GM19328 (cell line): ENCODE measurements around the gene CCDC34.

Source experiments
- ATAC-seq: cut with Tn5 transposase; IDR thresholded peaks from one replicate; pipeline ENCODE4 v1.9.1; 2021; ENCODE audit warnings: mild to moderate bottlenecking, moderate library complexity; ENCODE audit not compliant: unreplicated experiment

CCDC34 gene, protein sequence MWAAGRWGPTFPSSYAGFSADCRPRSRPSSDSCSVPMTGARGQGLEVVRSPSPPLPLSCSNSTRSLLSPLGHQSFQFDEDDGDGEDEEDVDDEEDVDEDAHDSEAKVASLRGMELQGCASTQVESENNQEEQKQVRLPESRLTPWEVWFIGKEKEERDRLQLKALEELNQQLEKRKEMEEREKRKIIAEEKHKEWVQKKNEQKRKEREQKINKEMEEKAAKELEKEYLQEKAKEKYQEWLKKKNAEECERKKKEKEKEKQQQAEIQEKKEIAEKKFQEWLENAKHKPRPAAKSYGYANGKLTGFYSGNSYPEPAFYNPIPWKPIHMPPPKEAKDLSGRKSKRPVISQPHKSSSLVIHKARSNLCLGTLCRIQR

DNA sequence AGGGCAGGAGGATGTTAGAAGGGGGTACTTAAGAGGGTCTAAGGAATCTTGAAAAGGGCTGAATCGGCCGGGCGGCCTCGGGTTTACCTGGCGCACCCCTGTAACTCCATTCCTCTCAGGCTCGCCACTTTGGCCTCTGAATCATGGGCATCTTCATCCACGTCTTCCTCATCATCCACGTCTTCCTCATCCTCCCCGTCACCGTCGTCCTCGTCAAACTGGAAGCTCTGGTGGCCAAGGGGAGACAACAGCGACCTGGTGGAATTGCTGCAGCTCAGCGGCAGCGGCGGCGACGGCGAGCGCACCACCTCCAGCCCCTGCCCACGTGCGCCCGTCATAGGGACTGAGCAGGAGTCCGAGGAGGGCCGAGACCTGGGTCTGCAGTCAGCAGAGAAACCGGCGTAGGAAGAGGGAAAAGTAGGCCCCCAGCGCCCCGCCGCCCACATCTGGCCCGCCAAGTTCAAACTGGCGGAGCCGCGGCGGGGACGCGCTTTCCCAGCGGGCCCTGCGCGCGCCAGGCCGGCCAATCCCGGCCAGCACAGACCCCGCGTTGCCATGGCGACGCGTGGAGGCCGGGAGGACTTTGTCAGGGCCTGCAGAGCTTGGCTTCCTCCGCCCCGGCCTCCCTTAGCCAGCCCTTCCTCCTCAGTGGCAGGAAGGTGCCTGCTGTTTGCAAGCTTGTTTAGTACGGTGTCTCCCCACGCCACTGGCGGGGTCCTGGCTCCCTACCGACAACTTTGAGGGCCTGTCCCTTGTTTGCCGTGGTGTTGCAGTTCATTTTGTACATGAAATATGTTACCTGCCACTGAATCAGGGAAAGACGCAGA is at the start of gene CCDC34:
CCDC34 (minus strand) TSS at position 467 of the 827 bp plus-strand sequence; CDS start at position 446, 21 bp downstream.
- peak; percentile 100 for ATAC-seq

DNA sequence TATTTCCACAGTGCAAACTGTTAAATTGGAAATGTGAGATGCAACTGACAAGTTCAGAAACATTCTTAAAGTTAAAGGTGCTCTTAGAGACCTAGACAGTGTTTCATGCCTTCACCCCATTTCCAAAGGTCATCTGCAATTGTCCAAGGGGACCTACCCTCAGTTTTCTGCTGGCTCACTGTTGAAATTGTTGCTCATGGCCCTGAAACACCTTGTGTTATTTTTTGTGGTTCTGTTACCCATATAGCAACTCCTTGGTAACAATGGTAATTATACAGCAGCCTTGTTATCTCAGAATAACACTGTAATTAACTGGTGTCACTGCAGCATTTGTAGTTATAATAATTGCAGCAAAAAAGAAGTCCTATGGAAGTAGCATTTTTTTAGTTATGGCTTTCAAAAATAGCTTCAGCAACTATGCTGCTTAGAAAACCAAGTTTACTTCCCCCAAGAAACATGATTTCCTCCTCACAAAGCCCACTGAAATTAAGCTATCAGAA is 49.2 kb upstream of the CCDC34 start:
- no peak for ATAC-seq

DNA sequence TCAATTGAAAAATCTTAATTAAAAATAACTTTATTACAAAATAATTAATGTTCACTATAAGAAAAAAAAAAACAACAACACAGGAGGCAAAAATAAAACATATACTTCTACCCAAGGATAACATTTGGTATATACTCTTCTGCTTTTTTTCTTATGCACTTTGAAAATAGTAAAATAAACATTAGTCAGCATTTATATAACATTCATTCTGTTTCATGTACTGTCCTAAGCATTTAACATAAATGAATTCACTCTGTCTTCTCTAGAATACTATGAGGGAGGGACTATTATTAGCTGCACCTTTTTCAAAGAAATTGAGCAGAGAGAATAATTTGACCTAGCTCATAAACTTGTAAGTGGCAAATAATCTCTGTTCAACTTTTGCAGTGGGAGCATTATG is 48.3 kb upstream of the CCDC34 start:
- ATAC-seq: no peak

DNA sequence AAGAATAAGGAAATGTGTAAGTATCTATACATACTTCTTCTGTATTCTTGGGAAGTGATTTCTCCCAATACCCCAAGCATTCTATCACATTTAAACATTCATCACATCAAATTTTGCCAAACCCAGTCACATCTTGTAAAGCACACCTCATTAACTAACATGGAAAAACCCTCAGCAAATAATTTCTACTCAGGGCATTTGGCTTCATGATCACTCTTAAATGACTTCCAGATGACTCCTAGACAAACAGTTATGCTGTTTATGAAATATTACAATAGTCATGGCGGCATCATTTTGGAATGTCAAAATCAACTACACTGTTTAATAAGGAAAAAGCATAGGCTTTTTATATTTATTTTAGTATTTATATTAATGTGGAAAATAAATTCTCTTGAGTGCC is 47.3 kb upstream of the CCDC34 start:
- ATAC-seq: no peak

DNA sequence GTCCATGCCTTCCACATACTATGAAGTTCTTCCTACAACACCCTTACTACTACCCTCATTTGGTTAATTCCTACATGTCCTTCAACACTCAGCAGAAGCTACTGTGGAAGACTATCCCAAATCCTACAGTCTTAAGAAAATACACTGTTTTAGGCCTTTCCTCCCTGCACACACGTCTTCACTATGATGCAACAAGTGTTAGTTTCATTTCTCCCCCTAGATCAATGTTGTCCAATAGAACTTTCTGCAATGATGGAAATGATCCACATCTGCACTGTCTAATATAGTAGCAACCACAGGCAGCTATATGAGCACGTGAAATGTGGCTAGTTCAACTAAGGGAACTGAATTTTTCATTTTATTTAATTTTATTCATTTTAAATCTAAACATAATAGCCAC is 46.7 kb upstream of the CCDC34 start:
- no peak for ATAC-seq

DNA sequence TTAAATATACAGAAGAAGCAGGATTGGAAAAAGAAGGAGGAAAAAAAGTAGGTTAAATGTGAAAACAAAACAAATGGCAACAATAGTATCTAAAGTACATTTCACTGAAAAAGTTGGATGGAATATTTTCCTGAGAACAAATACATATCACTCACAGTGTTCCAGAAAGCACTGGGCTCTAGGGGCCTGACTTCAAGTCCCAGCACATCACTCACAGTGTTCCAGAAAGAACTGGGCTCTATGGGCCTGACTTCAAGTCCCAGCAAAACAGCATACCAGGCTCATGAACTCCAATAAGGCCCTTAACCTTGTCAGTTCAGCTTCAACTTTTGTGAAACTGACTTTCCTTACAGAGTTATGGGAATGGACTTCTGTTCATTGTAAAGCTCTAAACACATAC is 46.0 kb upstream of the CCDC34 start:
- ATAC-seq: no peak

DNA sequence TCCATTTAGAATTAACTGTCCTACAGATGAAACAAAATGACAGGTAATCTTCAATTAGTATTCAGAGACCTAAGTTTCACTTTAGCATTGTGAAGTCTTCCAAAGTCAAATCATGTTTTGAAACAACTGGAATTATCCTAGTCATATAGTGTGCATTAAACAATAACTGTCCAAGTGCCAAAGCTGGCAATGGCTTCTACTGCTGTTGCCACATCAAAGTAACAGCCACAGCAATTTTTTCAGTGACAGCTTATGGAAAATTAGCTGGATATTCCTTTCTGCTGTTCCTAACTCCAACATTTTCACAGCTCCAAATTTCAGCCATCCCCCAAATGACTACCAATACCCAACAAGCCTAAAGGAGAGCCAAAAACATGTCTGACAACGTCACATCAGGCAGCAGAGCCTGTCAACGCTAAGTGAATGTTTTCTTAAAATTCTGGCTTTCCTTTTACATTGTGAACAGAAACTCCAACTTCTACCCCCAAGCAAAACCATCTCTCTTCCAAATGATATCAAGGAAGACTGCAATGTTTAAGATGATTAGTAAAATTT is 45.3 kb upstream of the CCDC34 start:
- no peak for ATAC-seq

DNA sequence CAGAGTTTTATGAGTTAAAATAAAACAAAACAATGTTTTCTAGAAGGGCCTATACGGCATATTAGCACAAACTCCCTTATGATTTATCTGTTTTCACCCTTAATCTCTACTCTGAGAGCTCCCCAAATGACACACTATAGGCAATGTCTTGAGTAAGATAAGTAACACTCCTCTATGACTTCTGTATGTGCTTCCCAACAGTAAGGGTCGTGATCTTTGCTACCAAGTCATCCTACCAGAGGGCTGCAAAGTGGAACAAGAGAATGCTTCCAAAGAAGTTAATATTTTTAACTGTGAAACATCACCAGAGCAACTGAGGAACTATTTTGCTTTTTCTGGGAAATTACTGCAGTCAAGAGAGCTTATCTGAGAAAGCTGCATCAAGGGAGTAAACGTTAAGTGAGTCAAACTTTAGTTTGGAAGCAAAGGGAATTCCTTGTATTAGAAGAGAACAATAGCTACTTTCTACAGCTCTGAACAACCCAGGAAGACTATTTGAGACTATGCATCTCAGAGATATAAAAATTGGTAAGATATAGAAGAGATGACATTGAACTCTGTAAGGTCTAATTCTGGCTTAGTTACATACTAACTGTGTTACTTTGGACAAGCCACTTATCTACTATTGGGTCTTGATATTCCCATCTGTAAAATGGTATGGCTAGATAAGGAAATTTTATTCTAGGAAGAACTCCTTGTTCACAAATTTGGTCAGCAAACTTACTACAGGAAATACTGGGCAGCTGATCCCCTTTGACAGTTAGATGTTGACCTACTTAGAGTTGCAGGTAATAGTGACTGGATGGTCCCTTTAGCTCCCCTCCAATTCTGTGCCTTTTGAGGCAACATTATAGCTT is 43.7 kb upstream of the CCDC34 start:
- ATAC-seq: no peak

DNA sequence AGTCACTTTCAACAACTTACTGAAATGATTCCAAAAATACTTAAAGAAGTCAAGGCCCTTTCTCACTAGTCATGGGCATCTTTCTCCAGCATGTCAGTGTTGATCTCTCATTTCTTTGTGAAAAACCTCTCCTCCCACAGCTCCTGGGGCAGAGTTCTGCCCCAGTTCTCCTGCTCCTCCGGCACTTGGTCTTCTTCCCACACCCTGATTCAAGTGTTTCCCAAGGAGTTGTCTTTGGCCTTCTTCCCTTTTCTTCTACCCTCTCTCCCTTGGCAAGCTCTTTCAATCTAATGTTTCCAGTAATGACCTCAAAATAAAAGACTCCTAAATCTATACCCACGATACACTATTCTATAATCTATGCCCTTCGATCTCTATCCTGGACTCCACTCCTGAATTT is 42.1 kb upstream of the CCDC34 start:
- no peak for ATAC-seq

DNA sequence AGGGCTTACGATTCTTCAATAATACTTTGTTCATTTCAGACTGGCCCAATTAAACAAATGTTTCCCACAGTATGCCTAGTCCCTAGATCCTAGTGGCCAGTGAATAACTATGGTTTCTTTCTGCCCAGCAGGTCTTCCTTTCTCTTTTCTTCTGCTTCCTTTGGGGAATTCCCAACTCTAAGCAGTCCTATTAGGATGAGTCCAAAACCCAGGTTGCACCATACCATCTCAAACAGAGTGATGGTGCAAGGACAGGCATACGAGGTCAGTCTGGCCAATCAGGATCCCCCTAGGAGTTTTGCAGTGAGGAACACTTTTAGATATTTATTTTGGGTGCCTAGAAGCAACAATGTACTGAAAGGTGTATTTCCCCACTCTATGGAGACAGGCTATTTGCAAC is 41.4 kb upstream of the CCDC34 start:
- ATAC-seq: no peak

DNA sequence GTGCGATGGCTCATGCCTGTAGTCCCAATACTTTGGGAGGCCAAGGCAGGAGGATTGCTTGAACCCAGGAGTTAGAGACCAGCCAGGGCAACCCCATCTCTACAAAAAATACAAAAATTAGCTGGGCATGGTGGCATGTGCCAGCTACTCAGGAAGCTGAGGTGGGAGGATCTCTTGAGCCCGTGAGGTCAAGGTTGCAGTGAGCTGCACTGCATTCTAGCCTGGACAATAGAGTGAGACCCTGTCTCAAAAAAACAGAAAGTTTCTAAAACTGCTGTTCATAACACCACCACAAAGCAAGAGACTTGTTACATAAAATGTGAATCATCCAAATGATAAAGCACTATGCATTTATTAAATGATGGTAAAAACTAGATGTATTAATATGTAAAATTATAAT is 40.2 kb upstream of the CCDC34 start:
- ATAC-seq: no peak

DNA sequence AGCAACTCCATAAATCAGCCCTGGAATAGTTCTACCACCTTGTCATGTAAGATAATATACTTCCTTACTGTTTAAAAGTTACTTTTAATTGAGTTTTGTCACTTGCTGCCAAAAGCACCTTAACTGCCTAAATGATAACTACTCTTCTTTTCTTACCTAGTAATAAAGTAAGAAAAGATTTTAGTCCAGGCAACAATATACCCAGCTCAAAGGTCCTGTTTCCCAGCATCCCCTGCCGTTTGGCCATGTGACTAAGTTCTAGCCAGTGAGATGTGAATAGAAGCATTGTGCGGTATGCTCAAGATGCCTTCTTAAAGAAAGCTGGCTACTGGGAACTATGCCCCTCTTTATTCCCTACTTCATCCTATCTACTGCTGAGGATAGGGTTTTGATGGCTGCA is 39.4 kb upstream of the CCDC34 start:
- no peak for ATAC-seq

DNA sequence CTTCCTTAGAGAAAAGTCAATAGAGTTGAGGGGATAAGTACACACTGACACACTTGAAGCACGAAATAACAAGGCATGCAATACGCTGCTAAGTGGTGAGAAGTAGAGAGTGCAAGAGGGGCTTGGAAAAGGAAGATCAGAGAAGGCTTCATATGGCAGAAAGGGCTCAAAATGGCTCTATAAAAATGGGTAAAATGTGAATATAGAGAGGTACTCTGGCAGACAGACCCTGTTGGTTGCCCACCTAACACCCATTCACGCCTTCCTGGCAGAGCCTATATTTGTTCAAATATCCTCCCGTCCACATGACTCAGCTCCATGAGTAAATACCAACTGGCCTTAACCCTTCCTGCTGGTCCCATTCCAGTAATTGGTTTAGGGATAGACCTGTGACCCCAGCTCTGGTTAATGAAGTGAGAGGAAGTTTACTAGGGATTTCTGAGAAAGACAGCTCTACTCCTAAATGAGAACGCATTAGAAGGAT is 38.9 kb upstream of the CCDC34 start:
- no peak for ATAC-seq

DNA sequence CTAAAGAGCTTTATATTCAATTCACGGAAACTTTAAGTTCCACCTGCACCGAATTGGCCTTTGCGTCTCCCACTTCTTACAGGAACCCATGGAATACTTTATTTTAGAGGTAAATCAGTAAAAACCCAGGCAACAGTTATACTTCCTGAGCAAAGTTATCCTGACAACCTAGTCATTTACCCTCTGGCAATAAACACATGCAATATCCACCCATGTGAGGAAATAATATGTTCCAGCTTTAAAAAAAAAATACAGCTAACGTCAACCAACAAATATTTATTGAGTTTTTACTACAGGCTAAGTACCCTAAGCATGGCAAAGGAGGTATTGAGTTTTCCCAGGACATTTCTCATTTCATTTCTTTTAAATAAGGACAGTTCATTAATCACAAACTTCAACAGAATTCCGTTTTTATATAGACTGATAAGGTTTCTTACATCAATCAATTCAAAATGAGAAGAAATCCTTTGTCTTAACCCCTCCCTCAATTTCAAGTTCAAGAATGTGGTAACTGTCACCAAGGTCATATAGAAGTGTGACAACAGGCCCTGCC is 38.3 kb upstream of the CCDC34 start:
- no peak for ATAC-seq

DNA sequence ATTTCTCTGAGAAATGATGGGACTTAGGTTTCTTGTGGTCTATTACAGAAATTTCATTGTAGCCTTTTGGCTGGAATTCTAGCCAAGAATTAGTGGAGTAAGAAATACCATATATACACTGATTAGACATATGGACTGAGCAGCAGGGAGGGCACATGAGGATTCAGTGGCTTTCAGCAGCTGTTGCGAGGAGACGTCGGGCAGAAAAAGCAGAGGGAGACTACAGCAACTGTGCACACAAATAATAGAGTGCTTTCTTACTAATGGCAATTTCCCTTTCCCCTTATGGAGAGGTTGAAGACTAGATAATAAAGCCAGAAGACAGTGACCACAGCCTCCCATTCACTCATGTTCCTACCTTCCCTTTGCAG is 35.4 kb upstream of the CCDC34 start:
- no peak for ATAC-seq

DNA sequence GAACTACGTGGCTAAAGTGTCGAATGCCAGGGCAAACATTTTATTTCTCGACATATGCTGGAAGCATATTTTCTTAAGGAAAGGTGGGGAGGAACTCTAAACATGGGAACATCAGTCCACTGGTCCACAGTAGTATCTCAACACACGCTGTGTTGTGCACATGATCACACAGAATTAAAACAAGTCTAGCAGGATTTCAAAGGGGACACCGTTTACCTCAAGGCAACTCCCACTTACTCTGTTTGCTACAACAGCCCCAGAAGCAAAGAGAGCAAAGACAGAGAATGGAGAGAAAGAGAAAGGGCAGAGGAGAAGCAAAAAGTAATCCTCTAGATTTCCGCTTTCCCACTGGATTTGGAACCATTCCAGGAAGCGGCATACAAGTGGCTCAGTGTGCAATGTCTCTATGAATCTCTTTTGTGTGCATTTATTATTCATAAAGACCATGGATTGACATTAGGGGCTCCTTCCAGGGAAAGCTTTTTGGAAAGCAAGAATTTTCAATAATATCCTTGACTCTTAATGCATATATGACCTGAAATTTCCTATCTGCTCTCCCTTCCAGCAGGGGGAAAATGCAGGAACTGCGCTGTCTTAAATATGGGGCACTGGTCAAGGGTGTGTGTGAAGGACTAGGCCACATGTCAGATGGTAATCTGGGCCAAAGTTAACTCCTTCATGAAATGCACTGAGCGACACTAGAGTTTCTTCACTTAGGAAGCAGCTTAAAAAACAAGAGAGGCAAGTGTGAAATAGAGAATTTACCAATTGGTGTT is 34.8 kb upstream of the CCDC34 start:
- ATAC-seq: no peak

DNA sequence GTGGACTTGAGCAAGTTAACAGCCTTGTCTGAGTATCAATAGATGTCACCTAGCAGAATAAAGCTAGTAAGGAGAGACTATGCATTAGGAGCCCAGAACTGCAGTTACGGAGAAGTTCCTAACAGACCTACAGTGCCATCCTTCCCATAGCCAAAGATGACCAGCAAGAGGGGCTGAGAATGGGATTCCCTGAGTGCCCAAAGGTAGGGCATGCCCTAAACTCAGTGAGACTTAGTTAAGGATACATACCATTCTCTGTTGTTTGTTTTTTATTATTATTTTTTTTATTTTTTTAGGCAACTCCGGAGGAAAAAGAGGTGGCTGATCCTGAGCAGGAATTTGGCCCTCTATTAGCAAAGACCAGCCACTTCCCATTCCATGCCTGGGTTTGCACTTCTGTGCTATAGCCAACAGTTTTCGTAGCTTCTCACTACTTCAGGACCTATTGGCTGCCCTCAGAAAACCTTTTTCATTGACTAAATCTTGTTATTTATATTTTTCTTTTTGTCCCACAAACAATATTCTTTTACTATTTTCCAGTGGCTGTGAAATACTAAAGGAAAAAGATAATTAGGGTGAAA is 33.3 kb upstream of the CCDC34 start:
- no peak for ATAC-seq

DNA sequence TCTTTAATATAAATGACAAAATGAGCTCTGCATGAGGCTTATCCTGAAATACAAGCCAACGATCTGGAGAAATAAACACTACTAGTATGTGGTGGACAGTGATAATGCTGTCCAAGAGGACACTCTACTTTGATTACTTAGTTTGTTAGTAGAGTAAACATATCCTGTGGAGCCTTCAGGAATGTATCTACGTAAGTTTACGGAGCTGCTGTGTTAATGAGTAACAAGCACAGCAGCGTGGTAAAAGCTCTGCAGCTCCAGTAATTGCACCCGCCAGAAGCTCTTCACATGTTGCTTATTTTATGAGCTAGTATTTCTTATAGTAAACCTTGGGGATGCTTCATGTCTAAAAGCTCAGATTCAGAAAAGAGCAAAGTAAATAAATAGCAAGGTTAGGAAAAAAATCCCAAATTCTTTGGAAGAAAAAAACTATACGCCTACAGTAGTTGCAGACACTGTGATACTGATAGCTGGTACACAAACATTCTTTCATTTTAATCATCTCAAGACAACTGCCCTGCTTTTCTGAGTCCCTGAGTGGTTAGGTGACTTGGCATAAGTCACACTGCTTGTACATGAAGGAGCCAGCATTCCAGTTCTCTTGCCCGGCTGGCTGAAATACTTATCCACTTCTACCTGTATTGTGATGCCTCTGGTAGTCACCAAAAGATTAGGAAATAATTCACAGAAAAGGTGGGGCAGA is 32.7 kb upstream of the CCDC34 start:
- ATAC-seq: no peak

DNA sequence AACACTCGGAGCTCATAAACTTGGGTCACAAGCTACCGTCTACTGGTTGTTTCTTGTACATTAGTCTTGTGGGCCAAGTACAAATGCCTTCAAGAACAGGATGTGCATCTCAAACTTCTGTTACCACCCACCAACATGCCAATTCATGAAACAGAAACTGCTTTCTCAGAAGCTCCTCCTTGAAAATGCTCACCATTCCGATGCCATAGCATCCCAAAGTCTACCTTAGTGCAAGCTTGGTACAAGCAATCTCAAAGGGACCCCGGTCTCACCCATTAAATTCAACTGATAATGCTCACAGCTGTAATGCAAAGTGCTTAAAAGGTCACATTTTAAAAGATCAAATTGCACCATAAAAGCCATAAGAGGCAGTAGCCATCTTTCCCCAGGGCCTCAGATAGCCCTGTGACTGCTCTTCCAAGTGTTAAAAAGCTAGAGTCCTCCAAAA is 31.8 kb upstream of the CCDC34 start:
- no peak for ATAC-seq
